AG20443 (cell line): ENCODE measurements around the gene INPP5A.
A peak's percentile ranks its signal among the peaks of the same experiment; 100 is the strongest.
"Not testable (repeated sequence)": the region's sequence is repeated elsewhere in the genome, so short reads cannot be mapped to it uniquely, and the experiment has no call there.

Source experiments
- DNase-seq: peaks from one replicate; pipeline ENCODE4 v3.0.0; 2012; ENCODE audit warnings: low spot score, mixed read lengths

The INPP5A gene

GRCh38 chr10:132537684-132538001, at the start of gene INPP5A:
TSS of gene INPP5A (plus strand) at chr10:132537787. CDS start at chr10:132538097, 310 bp downstream.
- no peak for DNase-seq

DNA sequence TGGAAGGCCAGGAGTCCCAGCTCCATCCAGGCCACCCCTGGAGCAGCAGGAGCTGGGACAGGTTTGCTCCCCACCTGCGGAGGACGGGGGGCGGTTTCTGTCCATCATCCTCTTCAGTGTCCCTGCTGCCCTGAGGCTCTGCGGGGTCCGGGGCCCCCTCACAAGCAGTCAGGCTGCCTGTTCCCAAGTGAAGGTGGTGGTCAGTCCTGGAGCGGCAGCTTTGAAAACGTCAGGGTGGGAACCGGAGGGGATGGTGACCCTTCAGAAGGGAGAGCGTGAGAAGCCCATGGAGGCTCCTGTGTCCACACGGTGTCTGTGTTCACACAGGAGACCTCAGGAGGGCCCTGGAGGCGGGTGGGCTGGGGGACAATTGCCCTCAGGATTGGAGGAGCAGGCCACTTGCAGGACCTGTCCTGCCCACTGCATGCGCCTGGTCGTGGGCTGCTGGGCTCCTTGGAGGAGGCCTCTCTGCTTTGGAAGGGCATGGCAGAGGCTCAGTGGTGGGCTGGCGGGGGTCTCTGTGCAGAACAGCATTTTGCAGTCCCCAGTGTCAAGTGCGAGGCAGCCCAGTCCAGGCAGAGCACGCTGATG, 49.3 kb upstream of the INPP5A start:
- no peak for DNase-seq

DNA sequence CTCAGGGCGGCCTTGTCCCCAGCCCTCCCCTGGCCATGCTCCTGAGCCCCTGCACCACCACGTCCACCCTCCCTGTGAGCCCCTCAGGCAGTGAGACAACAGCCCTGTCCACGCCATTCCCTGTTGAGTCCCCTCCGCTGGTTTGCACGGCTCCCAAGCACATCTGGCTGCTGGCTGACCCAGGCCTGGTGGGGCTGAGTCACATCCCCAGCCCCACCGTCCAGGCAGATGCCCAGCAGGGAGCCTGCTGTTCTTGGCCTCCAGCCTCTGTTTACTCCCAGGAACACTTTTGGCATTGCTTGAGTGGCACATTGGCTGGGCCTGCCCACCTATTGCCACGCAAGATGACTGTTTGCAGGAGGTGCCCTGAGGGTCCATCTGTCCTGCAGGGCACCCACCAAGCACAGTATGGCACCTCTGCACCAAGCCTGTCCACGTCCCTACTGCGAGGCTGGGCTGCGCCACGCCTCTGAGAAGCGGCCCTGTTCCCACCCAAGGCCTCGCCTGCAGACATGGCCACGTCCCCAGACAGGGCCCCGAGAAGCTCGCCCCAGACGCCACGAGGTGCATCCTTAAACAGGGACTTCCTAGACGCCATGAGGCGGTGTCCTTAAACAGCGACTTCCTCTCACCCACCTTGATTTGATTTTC, 48.4 kb upstream of the INPP5A start:
- peak; percentile 89 for DNase-seq

- no peak for DNase-seq
Observed at GRCh38 chr10:132489704-132490534, 47.7 kb upstream of the INPP5A start.

GRCh38 chr10:132491534-132491933, 46.1 kb upstream of the INPP5A start:
- not testable (repeated sequence) for DNase-seq

GRCh38 chr10:132492323-132493025, 45.1 kb upstream of the INPP5A start:
- DNase-seq = no peak

DNA sequence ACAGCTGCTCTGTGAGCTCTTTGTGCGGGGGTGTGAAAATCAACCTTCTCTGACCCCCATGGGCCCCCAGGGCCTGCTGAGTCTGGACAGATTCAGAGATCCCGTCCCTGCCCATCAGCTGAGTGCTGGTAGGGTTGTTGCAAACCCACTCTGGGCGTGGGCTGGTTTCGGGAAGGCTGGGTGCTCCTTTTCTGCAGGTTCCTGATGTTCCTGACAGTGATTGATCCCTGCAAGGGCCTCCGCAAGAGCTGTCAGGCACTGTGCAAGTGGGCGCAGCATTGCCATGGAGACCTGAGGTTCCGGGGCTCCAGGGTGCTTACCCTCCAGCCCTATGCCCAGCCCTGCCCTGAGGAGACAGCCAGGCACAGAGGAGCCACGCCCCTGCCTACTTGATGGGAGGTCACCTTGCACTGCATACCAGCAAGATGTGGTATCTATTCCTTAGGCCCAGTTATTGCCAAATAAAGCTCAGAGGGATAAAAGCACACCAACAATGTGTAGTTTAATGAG, 44.3 kb upstream of the INPP5A start:
- DNase-seq = no peak

DNA sequence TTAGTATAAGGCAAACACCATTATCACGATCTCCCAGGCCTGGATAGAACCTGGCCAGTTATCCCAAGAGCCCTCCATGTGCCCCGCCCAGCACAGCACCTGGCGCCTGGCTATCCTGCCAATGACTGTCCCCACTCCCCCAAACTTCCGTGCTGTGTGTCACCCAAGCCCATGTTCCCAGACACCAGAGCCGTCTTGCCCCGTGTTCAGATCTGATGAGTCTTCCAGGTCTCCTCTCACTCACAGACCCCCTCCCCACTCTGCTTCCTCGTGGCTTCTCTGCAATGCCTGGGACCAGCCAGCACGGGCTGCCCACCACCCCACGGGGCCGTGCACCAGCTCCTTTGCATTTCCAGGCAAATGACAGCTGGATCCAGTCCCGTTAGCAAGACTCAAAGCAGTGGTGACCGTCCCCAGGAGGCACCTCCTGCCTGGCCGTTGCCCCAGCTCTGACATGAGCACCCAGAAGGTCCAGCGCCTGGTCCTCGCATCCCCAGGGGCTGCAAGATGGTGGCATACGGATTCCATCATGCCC, 43.8 kb upstream of the INPP5A start:
- no peak for DNase-seq

DNA sequence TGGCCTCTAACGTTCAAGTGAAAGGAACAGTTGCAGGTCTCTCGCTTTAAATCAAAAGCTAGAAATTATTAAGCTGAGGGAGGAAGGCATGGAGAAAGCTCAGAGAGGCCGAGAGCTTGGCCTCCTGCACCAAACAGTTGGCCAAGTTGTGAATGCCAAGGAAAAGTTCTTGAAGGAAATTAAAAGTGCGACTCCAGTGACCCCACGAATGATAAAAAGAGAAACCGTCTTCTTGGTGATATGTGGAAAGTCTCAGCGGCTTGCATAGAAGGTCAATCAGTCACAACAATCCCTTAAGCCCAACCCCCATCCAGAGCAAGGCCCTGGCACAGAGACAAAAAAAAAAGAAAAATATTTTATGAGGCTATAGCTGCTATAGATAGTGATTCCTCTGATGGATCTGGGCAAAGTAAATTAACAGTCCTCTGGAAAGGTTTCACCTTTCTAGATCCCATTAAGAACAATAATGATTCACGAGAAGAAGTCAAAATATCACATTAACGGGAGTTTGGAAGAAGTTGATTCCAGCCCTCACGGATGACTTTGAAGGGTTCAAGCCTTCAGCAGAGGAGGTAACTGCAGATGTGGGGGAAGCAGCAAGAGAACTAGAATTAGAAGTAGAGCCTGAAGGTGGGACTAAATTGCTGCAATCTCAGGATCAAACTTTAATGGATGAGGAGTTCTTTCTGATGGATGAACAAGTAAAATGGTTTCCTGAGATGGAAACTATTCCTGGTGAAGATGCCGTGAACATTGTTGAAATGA, 42.5 kb upstream of the INPP5A start:
- DNase-seq = no peak

DNA sequence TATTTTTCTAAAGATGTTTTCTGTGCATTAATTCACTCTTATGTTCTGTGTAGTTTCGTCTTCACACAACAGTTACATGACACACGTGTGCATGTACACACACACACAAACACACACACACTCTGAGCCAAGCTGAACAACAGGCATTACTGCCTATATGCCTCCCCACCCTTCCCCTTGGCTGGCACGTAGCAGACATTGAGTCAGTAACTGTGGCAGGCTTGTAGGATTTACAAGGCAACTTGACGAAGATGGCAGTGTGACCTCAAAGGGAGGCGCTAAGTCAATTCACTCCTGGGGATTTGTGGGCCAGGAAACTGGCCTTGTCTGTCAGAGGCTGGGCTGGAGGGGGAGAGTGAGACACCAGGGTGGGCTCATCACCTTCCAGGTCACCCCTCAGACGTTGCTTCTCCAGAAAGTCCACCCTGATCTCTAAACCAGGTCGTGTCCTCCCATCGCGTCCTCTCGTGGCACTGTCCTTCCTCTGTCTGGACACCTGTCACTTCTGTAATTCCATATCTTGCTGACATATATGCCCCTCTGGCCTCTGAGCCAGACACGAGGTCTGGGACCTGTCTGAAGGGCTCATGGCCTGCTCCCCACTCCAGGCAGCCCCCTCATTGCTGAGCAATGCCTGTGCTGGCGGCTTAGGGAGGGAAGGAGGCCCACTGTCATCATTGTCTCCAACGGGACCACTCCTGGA, 41.1 kb upstream of the INPP5A start:
- DNase-seq = no peak

GRCh38 chr10:132497063-132497680, 40.4 kb upstream of the INPP5A start:
- DNase-seq = no peak

- DNase-seq = no peak
Observed at GRCh38 chr10:132497861-132498561, 39.6 kb upstream of the INPP5A start.

GRCh38 chr10:132498562-132499366, 38.8 kb upstream of the INPP5A start:
- DNase-seq = no peak

DNA sequence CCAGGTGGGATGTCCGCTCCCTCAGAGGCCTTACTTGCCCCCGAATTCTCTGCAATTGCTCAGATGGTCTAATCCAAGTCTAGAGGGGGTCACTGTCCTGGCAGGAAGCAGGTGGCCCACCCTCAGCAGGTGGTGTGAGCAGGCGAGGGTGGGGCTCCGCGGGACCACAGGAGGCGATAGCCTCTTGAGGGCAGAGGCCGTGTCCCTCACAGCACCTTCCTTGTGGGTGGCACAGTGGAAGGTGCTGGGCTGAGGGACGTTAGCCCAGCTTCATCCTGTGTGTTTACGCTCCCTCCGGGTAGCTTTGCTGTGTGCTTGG, 38.3 kb upstream of the INPP5A start:
- DNase-seq = no peak

- DNase-seq = no peak
Observed at GRCh38 chr10:132500781-132501415, 36.7 kb upstream of the INPP5A start.

GRCh38 chr10:132502544-132503300, 34.9 kb upstream of the INPP5A start:
- DNase-seq = no peak

GRCh38 chr10:132503581-132504421, 33.8 kb upstream of the INPP5A start:
- no peak for DNase-seq
